Type B pancreatic cell (in vitro differentiated cells): ENCODE results near the gene THSD8. TPM values are rescaled to one million over a fixed set of nuclear protein-coding genes. Genes with fewer than 3 reads are reported as not detected.

Experiments used
- DNase-seq: peaks from one replicate; pipeline ENCODE4 v3.0.0; 2021; ENCODE audit warnings: mixed read lengths; ENCODE audit not compliant: unreplicated experiment; ENCODE audit errors: extremely low spot score
- H3K27ac Mint-ChIP-seq: 2 replicates; pipeline ENCODE4 v1.8.0; 2021; ENCODE audit warnings: mild to moderate bottlenecking, mixed read lengths
- H3K27me3 Mint-ChIP-seq: 2 replicates; pipeline ENCODE4 v1.8.0; 2021; ENCODE audit warnings: mixed read lengths
- H3K36me3 Mint-ChIP-seq: 2 replicates; pipeline ENCODE4 v1.8.0; 2021; ENCODE audit warnings: mixed read lengths
- H3K4me1 Mint-ChIP-seq: one replicate; pipeline ENCODE4 v1.8.0; 2021; ENCODE audit warnings: mixed read lengths; ENCODE audit not compliant: unreplicated experiment
- H3K4me3 Mint-ChIP-seq: 2 replicates; pipeline ENCODE4 v1.8.0; 2021; ENCODE audit warnings: mild to moderate bottlenecking, mixed read lengths
- H3K9me3 Mint-ChIP-seq: 2 replicates; pipeline ENCODE4 v1.8.0; 2021; ENCODE audit warnings: mixed read lengths
- long read RNA-seq: library from polyadenylated mRNA; unstranded; transcript quantifications from one replicate; pipeline ENCODE4 v2.0.0, GENCODE V29; 2020
- total RNA-seq: library from RNA; stranded (reverse); gene quantifications from 2 replicates; pipeline ENCODE4 v1.2.1, GENCODE V29; 2021; ENCODE audit warnings: low replicate concordance
- TF ChIP-seq, protein P1 (sequence below): fragments of 200-600 bp; sonication (generic); conservative IDR thresholded peaks from 2 replicates; pipeline ENCODE4 v1.5.0; 2021; ENCODE audit warnings: antibody characterized with exemption, mild to moderate bottlenecking

Gene THSD8
- total RNA-seq, result 10.1 and 19.4 TPM in 2 replicates
- long read RNA-seq, result 0 reads

DNA sequence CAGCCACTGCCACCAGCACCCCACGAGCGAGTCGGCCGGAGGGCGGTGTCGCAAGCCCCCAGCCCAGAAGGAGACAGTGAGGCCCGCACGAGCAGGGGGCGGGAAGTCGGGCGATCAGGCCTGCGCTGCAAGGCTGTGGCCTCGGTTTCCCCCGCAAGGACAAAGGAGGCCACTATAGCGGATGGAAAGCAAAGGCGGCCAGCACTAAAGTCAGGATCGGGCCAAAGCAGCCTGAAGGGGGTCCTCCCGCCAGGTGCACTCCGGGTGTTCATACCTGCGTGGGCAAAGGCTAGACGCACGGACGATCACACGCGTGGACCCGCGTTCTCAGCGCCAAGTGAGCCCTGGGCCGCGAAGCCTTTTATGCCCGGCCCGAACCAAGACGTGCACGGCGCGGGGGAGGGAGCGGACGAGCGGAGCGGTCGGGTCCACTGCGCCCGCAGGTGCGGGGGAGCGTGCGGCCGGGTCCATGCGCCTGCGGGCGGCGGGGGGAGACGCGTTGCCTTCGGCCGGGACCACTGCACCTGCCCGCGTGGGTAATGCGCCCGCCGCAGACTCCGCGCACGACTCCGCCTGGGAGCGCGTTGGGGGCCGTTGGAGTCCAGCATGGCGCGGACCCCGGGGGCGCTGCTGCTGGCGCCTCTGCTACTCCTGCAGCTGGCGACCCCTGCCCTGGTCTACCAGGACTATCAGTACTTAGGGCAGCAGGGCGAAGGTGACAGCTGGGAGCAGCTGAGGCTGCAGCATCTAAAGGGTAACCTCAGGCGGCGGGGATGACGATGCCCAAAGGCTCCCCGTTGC is at the start of gene THSD8, which contains the start of gene PRDX2:
TSS of gene THSD8 (plus strand) at position 604 of the 801 bp plus-strand sequence. CDS start at position 607, 3 bp downstream.
TSS of gene PRDX2 (minus strand) at position 335 of the 801 bp plus-strand sequence. CDS start 539 bp downstream, outside the sequence.
- H3K36me3 Mint-ChIP-seq, result peaks cover 1% of the 10 kb centered on the region
- TF ChIP-seq, protein P1, sequence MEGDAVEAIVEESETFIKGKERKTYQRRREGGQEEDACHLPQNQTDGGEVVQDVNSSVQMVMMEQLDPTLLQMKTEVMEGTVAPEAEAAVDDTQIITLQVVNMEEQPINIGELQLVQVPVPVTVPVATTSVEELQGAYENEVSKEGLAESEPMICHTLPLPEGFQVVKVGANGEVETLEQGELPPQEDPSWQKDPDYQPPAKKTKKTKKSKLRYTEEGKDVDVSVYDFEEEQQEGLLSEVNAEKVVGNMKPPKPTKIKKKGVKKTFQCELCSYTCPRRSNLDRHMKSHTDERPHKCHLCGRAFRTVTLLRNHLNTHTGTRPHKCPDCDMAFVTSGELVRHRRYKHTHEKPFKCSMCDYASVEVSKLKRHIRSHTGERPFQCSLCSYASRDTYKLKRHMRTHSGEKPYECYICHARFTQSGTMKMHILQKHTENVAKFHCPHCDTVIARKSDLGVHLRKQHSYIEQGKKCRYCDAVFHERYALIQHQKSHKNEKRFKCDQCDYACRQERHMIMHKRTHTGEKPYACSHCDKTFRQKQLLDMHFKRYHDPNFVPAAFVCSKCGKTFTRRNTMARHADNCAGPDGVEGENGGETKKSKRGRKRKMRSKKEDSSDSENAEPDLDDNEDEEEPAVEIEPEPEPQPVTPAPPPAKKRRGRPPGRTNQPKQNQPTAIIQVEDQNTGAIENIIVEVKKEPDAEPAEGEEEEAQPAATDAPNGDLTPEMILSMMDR, result peak; percentile 10
- peaks cover 22% of the 10 kb centered on the region for H3K4me1 Mint-ChIP-seq
- H3K9me3 Mint-ChIP-seq, result no peaks in the 10 kb centered on the region
- H3K27ac Mint-ChIP-seq, result peak within 1 kb of the TSS; percentile 81
- DNase-seq, result peak; percentile 89
- H3K27me3 Mint-ChIP-seq, result peaks cover 3% of the 10 kb centered on the region
- peak within 1 kb of the TSS; percentile 93 for H3K4me3 Mint-ChIP-seq

DNA sequence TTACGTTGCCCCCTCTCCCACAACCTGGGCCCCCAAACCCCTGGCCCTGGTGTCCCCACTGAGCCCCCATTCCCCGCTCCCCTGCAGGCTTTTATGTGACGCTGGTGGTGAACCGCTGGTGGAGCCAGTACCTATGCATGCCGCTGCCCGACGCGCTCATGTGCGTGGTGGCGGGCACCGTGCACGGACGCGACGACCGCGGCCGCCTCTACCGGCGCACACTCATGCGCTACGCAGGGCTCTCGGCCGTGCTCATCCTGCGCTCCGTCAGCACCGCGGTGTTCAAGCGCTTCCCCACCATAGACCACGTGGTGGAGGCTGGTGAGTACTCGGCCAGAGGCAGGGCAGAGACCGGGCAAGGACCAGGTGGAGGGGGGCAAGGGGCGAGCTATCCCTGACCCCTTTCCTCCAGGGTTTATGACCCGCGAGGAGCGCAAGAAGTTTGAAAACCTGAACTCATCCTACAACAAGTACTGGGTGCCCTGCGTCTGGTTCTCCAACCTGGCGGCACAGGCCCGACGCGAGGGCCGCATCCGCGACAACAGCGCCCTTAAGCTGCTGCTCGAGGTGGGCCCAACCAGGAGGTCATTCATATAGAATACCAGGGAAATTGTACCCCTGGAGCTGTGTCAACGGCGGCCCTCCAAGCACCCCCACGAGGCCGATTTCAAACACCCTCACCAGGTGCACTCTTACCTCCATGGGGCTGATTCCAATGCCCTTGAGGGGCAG is 47.2 kb upstream of the THSD8 start:
- H3K4me3 Mint-ChIP-seq, result no peak overlapping the region
- no peak for DNase-seq
- no peaks in the 10 kb centered on the region for H3K9me3 Mint-ChIP-seq
- H3K27ac Mint-ChIP-seq, result no peak overlapping the region
- no peaks in the 10 kb centered on the region for H3K4me1 Mint-ChIP-seq
- peaks cover 39% of the 10 kb centered on the region for H3K27me3 Mint-ChIP-seq
- no peaks in the 10 kb centered on the region for H3K36me3 Mint-ChIP-seq
- TF ChIP-seq, protein P1, result no peak

DNA sequence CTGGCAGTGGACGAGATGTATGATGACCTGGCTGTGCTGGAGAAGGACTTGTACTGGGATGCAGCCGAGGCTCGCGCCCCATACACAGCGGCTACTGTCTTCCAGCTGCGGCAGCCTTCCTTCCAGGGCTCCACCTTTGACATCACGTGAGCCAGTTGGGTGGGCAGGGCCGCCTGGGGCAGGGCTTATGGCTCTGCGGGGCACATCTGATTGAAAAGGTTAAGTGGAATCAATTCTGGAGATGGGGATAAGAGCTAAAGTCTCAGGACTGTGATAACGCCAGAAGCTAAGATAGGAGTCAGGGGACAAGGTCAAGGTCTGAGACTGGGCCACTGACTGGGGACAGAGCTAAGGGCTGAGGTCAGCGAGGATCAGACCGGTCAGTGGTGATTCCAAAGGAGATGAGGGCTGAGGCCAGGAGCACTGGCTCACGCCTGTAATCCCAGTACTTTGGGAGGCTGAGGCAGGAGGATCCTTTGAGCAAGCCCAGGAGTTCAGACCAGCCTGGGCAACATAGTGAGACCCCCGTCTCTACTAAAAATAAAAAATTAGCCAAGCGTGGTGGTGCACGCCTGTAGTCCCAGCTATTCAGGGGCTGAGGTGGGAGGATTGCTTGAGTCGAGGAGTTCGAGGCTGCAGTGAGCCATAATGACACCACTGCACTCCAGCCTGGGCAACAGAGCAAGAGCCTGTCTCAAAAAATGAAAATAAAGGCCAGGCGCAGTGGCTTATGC is 45.6 kb upstream of the THSD8 start:
- Mint-ChIP-seq H3K4me3 (no peak overlapping the region), H3K9me3 (no peaks in the 10 kb centered on the region), H3K36me3 (peaks cover 4% of the 10 kb centered on the region), H3K27ac (no peak overlapping the region), H3K4me1 (peaks cover 4% of the 10 kb centered on the region), H3K27me3 (peaks cover 24% of the 10 kb centered on the region)
- DNase-seq, result no peak
- TF ChIP-seq, protein P1, result no peak

DNA sequence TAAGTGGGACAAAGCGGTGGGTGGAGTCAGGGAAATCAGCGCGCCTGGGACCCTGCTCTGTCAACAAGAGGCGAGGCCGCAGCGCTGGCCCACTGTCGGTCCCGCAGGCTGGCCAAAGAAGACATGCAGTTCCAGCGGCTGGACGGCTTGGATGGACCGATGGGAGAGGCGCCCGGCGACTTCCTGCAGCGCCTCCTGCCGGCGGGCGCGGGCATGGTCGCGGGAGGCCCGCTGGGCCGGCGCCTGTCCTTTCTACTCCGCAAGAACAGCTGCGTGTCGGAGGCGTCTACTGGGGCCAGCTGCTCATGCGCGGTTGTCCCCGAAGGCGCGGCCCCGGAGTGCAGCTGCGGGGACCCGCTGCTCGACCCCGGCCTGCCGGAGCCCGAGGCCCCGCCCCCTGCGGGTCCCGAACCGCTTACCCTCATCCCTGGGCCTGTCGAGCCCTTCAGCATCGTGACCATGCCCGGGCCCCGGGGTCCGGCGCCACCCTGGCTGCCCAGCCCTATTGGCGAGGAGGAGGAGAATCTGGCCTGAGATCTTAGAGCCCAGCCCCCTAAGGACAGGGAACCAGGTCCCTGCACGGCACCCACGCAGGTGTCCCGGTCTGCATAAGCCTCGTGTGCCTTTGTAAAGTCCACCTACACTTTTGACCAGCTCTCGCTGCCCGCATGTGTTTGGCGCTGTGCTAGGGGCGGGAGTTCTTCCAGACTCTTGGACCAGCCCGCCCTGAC is 44.2 kb upstream of the THSD8 start:
- no peak overlapping the region for H3K27ac Mint-ChIP-seq
- peak; percentile 88 for DNase-seq
- peaks cover 4% of the 10 kb centered on the region for H3K4me1 Mint-ChIP-seq
- H3K4me3 Mint-ChIP-seq, result peak overlapping the region; percentile 75
- H3K9me3 Mint-ChIP-seq, result no peaks in the 10 kb centered on the region
- peaks cover 4% of the 10 kb centered on the region for H3K36me3 Mint-ChIP-seq
- TF ChIP-seq, protein P1, result peak; percentile 100
- peaks cover 14% of the 10 kb centered on the region for H3K27me3 Mint-ChIP-seq

DNA sequence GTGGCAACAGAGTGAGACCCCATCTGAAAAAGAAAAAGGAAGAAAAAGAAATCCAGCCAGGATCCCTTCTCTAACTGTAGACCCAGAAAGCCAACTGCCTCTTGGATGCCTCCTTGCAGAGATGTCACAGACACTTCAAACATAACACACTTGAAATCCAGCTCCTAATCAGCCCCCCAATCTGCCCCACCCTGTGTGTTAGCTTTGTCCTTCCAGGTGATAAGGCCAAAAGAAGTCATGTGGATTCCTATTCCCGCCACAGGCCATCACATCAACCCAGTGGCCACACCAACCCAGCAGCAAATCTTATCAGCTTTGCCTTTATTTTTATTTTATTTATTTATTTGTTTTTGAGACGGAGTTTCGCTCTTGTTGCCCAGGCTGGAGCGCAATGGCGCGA is 42.2 kb upstream of the THSD8 start:
- no peak overlapping the region for H3K27ac Mint-ChIP-seq
- DNase-seq, result no peak
- TF ChIP-seq, protein P1, result no peak
- H3K9me3 Mint-ChIP-seq, result no peaks in the 10 kb centered on the region
- peaks cover 6% of the 10 kb centered on the region for H3K27me3 Mint-ChIP-seq
- H3K4me1 Mint-ChIP-seq, result peaks cover 4% of the 10 kb centered on the region
- H3K4me3 Mint-ChIP-seq, result no peak overlapping the region
- peaks cover 4% of the 10 kb centered on the region for H3K36me3 Mint-ChIP-seq
